ENCODE data around the gene COL7A1.

- peak; percentile 67 for TF ChIP-seq RAD21 (conservative IDR thresholded peaks at IDR 0.05)
- peak; percentile 96 for TF ChIP-seq CTCF (IDR thresholded peaks at IDR 0.05; ENCODE audit: poor library complexity, severe bottlenecking)
- TF ChIP-seq SMC3 (conservative IDR thresholded peaks at IDR 0.05; ENCODE audit: poor library complexity), result peak; percentile 83
- peak; percentile 93 for TF ChIP-seq REST (IDR thresholded peaks at IDR 0.05; ENCODE audit: borderline replicate concordance)
- TF ChIP-seq MXI1 (conservative IDR thresholded peaks at IDR 0.05; ENCODE audit: poor library complexity, severe bottlenecking), result peak; percentile 80
Observed at GRCh38 chr3:48609088-48610005, 14.2 kb upstream of the COL7A1 start, which contains the start of gene UQCRC1.

All from neural cell (in vitro differentiated cells).